Nephron progenitor cell (in vitro differentiated cells): Measurements from ENCODE around the gene CPPED1.
"Not testable (repeated sequence)": the region's sequence is repeated elsewhere in the genome, so short reads cannot be mapped to it uniquely, and the experiment has no call there.

Experiments used
- DNase-seq: peaks from one replicate; pipeline ENCODE4 v3.0.0; 2021
- H3K27ac Mint-ChIP-seq: 2 replicates; pipeline ENCODE4 v1.8.0; 2021; ENCODE audit warnings: mild to moderate bottlenecking, moderate library complexity, mixed read lengths
- H3K27me3 Mint-ChIP-seq: 2 replicates; pipeline ENCODE4 v1.8.0; 2021; ENCODE audit warnings: mild to moderate bottlenecking, low read depth, mixed read lengths; ENCODE audit not compliant: poor library complexity
- H3K36me3 Mint-ChIP-seq: 2 replicates; pipeline ENCODE4 v1.8.0; 2021; ENCODE audit warnings: low read depth, mixed read lengths
- H3K4me1 Mint-ChIP-seq: 2 replicates; pipeline ENCODE4 v1.8.0; 2021; ENCODE audit warnings: mixed read lengths
- H3K4me3 Mint-ChIP-seq: 2 replicates; pipeline ENCODE4 v1.8.0; 2021; ENCODE audit warnings: mild to moderate bottlenecking, moderate library complexity, mixed read lengths
- H3K9me3 Mint-ChIP-seq: 2 replicates; pipeline ENCODE4 v1.8.0; 2021; ENCODE audit warnings: mild to moderate bottlenecking, moderate library complexity, mixed read lengths
- TF ChIP-seq, protein P1 (sequence below): fragments of 200-600 bp; sonication (generic); IDR thresholded peaks from 2 replicates; pipeline ENCODE4 v1.5.0; 2021; ENCODE audit warnings: antibody characterized with exemption

The CPPED1 gene

DNA sequence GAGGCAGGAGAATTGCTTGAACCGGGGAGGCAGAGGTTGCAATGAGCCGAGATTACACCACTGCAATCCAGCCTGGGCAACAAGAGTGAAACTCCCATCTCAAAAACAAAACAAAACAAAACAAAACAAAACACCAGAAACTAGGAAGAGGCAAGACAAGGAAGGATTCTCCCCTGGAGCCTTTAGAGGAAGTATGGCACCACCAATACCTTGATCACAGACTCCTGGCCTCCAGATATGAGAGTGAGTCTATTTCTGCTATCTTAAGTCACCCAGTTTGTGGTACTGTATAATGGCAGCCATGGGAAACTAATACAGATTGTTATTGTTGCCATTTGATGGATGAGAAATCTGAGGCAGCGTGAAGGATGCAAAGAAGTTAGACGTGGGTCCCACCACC lies 14.6 kb upstream of the CPPED1 start:
- Mint-ChIP-seq H3K27me3 (peaks cover 9% of the 10 kb centered on the region), H3K4me1 (no peaks in the 10 kb centered on the region), H3K27ac (no peak overlapping the region), H3K9me3 (no peaks in the 10 kb centered on the region), H3K36me3 (no peaks in the 10 kb centered on the region), H3K4me3 (no peak overlapping the region)
- TF ChIP-seq, protein P1, sequence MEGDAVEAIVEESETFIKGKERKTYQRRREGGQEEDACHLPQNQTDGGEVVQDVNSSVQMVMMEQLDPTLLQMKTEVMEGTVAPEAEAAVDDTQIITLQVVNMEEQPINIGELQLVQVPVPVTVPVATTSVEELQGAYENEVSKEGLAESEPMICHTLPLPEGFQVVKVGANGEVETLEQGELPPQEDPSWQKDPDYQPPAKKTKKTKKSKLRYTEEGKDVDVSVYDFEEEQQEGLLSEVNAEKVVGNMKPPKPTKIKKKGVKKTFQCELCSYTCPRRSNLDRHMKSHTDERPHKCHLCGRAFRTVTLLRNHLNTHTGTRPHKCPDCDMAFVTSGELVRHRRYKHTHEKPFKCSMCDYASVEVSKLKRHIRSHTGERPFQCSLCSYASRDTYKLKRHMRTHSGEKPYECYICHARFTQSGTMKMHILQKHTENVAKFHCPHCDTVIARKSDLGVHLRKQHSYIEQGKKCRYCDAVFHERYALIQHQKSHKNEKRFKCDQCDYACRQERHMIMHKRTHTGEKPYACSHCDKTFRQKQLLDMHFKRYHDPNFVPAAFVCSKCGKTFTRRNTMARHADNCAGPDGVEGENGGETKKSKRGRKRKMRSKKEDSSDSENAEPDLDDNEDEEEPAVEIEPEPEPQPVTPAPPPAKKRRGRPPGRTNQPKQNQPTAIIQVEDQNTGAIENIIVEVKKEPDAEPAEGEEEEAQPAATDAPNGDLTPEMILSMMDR = no peak
- no peak for DNase-seq

DNA sequence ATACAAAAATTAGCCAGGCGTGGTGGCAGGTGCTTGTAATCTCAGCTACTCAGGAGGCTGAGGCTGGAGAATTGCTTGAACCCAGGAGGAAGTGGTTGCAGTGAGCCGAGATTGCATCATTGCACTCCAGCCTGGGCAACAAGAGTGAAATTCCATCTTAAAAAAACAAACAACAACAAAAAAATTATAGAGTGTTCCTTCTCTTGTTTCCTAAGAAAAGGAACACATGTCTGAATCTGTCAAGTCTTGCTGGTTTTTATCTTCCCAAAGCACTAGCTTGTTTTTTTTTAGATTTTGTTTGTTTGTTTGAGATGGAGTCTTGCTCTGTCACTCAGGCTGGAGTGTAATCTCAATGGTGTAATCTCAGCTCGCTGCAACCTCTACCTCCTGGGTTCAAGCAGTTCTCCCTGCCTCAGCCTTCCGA lies 13.1 kb upstream of the CPPED1 start:
- H3K4me1 Mint-ChIP-seq, H3K27ac Mint-ChIP-seq, DNase-seq, H3K36me3 Mint-ChIP-seq, H3K4me3 Mint-ChIP-seq, H3K9me3 Mint-ChIP-seq, H3K27me3 Mint-ChIP-seq: not testable (repeated sequence)

DNA sequence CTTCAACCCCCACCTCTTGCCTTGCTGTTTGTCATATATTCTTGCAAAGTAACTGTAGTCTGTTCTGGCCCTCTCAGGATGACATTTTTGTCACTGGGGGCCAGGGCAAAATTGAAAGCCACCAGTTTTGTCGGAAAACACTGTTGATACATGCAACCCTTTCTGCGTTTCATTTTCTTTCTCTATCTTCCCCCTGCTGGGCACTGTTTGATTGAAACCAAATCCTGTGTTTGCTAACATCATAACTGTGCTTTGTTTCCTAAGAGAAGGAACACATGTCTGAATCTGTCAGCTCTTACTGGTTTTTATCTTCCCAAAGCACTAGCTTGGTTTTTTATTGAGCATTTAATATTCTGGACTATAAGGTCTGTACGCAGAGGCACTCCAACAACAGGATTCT lies 11.7 kb upstream of the CPPED1 start:
- no peaks in the 10 kb centered on the region for H3K36me3 Mint-ChIP-seq
- H3K4me1 Mint-ChIP-seq = no peaks in the 10 kb centered on the region
- peaks cover 6% of the 10 kb centered on the region for H3K27me3 Mint-ChIP-seq
- TF ChIP-seq, protein P1 = no peak
- H3K9me3 Mint-ChIP-seq = peaks cover 12% of the 10 kb centered on the region
- DNase-seq = no peak
- no peak overlapping the region for H3K4me3 Mint-ChIP-seq
- no peak overlapping the region for H3K27ac Mint-ChIP-seq

DNA sequence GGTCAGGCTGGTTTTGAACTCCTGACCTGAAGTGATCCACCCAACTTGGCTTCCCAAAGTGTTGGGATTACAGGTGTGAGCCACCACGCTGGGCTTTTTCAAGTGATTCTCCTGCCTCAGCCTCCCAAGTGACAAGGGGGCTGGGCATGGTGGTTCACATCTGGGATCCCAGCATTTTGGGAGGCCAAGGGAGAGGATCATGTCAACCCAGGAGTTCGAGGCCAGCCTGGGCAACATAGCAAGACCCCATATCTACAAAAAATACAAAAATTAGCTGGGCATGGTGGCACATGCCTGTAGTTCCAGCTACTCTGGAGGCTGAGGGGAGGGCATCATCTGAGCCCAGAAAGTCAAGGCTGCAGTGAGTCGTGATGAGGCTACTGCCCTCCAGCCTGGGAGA lies 10.0 kb upstream of the CPPED1 start:
- H3K4me3 Mint-ChIP-seq, H3K36me3 Mint-ChIP-seq, H3K4me1 Mint-ChIP-seq, H3K27ac Mint-ChIP-seq, DNase-seq: not testable (repeated sequence)
- peaks cover 16% of the 10 kb centered on the region for H3K9me3 Mint-ChIP-seq
- H3K27me3 Mint-ChIP-seq = peaks cover 10% of the 10 kb centered on the region

DNA sequence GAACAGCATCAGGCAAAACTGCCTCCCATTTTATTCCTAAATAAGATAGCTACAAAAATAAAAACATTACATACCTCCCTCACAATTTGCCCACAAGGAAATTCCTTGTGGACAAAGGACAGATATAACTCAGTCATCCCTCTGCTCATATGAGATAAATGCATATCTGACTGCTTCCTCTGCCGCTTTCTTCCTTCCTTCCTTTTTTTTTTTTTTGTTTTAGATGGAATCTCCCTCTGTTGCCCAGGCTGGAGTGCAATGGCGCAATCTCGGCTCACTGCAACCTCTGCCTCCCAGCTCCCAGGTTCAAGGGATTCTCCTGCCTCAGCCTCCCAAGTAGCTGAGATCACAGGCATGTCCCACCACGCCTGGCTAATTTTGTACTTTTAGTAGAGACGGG lies 9.6 kb upstream of the CPPED1 start:
- H3K36me3 Mint-ChIP-seq, H3K27me3 Mint-ChIP-seq, DNase-seq, H3K4me1 Mint-ChIP-seq, H3K27ac Mint-ChIP-seq, H3K4me3 Mint-ChIP-seq: not testable (repeated sequence)
- H3K9me3 Mint-ChIP-seq = peaks cover 16% of the 10 kb centered on the region

DNA sequence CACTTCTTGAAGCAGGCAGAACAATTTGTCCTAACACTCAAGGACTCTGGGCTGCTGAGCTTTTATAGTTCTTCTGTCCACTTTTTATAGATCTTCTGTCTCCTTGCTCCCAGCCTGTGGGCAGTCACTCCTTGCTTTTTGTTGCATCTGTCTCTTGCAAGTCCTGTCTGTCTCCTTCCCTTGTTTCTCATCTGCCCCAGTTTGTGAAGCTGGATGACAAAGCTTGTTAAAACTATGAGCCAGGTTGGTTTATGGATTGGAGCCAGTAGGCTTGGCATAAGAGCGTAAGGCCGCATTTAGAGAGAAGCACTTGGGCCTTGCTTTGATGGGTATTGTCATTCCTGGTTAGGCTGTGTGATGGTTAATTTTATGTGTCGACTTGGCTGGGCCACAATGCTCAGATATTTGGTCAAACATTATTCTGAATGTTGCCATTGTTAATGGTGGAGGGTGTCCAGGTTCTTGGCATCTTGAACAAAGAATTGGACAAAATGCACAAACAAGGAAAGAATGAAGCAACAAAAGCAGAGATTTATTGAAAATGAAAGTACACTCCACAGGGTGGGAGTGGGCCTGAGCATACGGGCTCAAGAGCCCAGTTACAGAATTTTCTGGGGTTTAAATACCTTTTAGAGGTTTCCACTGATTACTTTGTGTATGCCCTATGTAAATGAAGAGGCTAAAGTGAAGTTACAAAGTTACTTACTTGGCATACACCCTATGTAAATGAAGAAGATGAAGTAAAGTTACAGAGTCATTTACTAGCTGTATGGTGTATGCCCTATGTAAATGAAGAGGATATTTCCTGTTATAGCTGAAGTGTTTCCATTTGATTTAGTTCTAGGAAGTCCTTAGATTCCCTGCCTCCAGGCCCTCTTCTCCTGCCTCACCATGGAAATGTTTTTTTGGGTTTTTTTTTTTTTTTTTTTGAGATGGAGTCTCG lies 8.0 kb upstream of the CPPED1 start:
- no peak overlapping the region for H3K4me3 Mint-ChIP-seq
- H3K4me1 Mint-ChIP-seq = no peaks in the 10 kb centered on the region
- no peak overlapping the region for H3K27ac Mint-ChIP-seq
- peaks cover 16% of the 10 kb centered on the region for H3K9me3 Mint-ChIP-seq
- H3K36me3 Mint-ChIP-seq = no peaks in the 10 kb centered on the region
- TF ChIP-seq, protein P1 = no peak
- DNase-seq = no peak
- peaks cover 11% of the 10 kb centered on the region for H3K27me3 Mint-ChIP-seq

DNA sequence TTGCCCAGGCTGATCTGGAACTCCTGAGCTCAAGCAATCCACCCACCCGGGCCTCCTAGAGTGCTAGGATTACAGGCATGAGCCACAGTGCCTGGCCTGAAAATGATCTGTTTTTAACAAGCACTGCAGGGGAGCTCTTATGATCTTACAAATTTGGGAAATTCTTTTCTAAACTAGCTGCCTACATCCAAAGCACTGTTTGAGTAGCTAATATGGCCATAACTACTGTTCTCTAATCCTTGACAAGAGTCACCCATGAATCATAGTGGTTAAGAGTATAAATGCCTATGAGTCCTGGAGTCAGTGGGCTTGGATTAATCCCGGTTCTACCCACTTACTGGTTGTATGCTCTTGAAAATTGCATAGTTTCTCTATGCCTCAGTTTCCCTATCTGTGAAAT lies 1.4 kb upstream of the CPPED1 start:
- peak overlapping the region; percentile 44 for H3K4me3 Mint-ChIP-seq
- DNase-seq = no peak

More for the DNA sequence above, 1.4 kb upstream of the CPPED1 start:
- H3K27me3 Mint-ChIP-seq = peaks cover 10% of the 10 kb centered on the region
- TF ChIP-seq, protein P1 = no peak
- no peak overlapping the region for H3K27ac Mint-ChIP-seq
- H3K9me3 Mint-ChIP-seq = peaks cover 6% of the 10 kb centered on the region
- peaks cover 32% of the 10 kb centered on the region for H3K4me1 Mint-ChIP-seq
- H3K36me3 Mint-ChIP-seq = peaks cover 5% of the 10 kb centered on the region
